Activated CD8-positive, alpha-beta T cell treated with anti-CD3 and anti-CD28 coated beads, Interleukin-2, amount 10 ng/mL, durations not matched to agents 7 days and 5 days (primary cell): ENCODE results near the gene TRIM72. TPM values are rescaled to one million over a fixed set of nuclear protein-coding genes. Genes with fewer than 3 reads are reported as not detected.

Experiments
- ATAC-seq: fragments of 150-1000 bp; cut with Tn5 transposase; one replicate; pipeline ENCODE4 v1.10.0; 2021; ENCODE audit warnings: moderate library complexity
- CTCF ChIA-PET: fragments of 350-600 bp; sonication (Branson Sonifier 250); formaldehyde crosslinking; loops from one replicate; lab custom pipeline; 2021; ENCODE audit warnings: antibody characterized with exemption; lab: Charles Lee
- POLR2A ChIA-PET: fragments of 350-600 bp; sonication (Branson Sonifier 250); formaldehyde crosslinking; loops from one replicate; lab custom pipeline; 2021; ENCODE audit warnings: antibody characterized with exemption; lab: Charles Lee
- DNase-seq: peaks from one replicate; pipeline ENCODE4 v3.0.0-alpha.2; 2020
- H3K27ac Mint-ChIP-seq: one replicate; pipeline ENCODE4 v1.8.0; 2021; ENCODE audit warnings: mild to moderate bottlenecking, mixed read lengths
- H3K27me3 Mint-ChIP-seq: one replicate; pipeline ENCODE4 v1.8.0; 2021; ENCODE audit warnings: low read depth, mixed read lengths
- H3K36me3 Mint-ChIP-seq: one replicate; pipeline ENCODE4 v1.8.0; 2021; ENCODE audit warnings: low read depth, mixed read lengths
- H3K4me1 Mint-ChIP-seq: one replicate; pipeline ENCODE4 v1.8.0; 2021; ENCODE audit warnings: low read depth, mixed read lengths
- H3K4me3 Mint-ChIP-seq: one replicate; pipeline ENCODE4 v1.8.0; 2021; ENCODE audit warnings: mild to moderate bottlenecking, mixed read lengths
- H3K9me3 Mint-ChIP-seq: one replicate; pipeline ENCODE4 v1.8.0; 2022; ENCODE audit warnings: mixed read lengths; ENCODE audit not compliant: insufficient read depth
- total RNA-seq, 2 experiments: library from RNA; stranded (reverse); gene quantifications; one replicate each; pipeline ENCODE4 v1.2.3, GENCODE V29; 2021

The TRIM72 gene
- total RNA-seq, 2 experiments from 2014 or later, result not detected

- H3K27ac Mint-ChIP-seq, result no peak overlapping the region
- no peaks in the 10 kb centered on the region for H3K9me3 Mint-ChIP-seq
- ChIA-PET CTCF (interaction anchor here (0.7 to 1.4 kb wide), 4 partner anchors 12 to 245 kb away, joined by 4 read pairs; partner anchors contain the start of genes HSD3B7 and PYCARD), POLR2A (interaction anchor here (0.9 to 4.7 kb wide), 4 partner anchors 14 to 36 kb away, joined by 3 to 23 read pairs (median 5); partner anchors contain the start of genes FUS and PYCARD)
- peak; percentile 50 for ATAC-seq
- DNase-seq, result no peak
- peak overlapping the region; percentile 53 for H3K4me3 Mint-ChIP-seq
- H3K36me3 Mint-ChIP-seq, result no peaks in the 10 kb centered on the region
- H3K27me3 Mint-ChIP-seq, result peaks cover 52% of the 10 kb centered on the region
- H3K4me1 Mint-ChIP-seq, result peaks cover 27% of the 10 kb centered on the region
These were observed 1.6 kb downstream of the TRIM72 start for GRCh38 chr16:31215287-31216162.

- Mint-ChIP-seq H3K27ac (no peak within 1 kb of the TSS), H3K9me3 (no peaks in the 10 kb centered on the region), H3K4me3 (peak within 1 kb of the TSS; percentile 53), H3K36me3 (no peaks in the 10 kb centered on the region), H3K4me1 (peaks cover 24% of the 10 kb centered on the region), H3K27me3 (peaks cover 61% of the 10 kb centered on the region)
- DNase-seq (no peak), ATAC-seq (peak; percentile 38)
- ChIA-PET POLR2A (interaction anchor here (2.0 kb wide), 1 partner anchor 37 kb away, joined by 6 read pairs; the partner anchor contains the start of gene FUS), CTCF (interaction anchor here (0.8 to 1.4 kb wide), 7 partner anchors 14 to 244 kb away, joined by 3 to 5 read pairs (median 4); partner anchors contain the start of genes HSD3B7, PYCARD and ZNF843)
These were observed 2.7 kb downstream of the TRIM72 start, which contains the start of gene PYDC1 for GRCh38 chr16:31216422-31217135. Gene PYDC1 (minus strand): TSS chr16:31217135. CDS start chr16:31217028, 107 bp downstream.

- CTCF ChIA-PET, result interaction anchor here (0.8 to 1.2 kb wide), 5 partner anchors 14 to 232 kb away, joined by 3 to 5 read pairs (median 4); partner anchors contain the start of genes HSD3B7, PYCARD and ZNF843
- Mint-ChIP-seq H3K27ac (no peak overlapping the region), H3K27me3 (peaks cover 60% of the 10 kb centered on the region), H3K9me3 (no peaks in the 10 kb centered on the region), H3K4me1 (peaks cover 19% of the 10 kb centered on the region), H3K36me3 (no peaks in the 10 kb centered on the region), H3K4me3 (no peak overlapping the region)
- ATAC-seq, result no peak
- DNase-seq, result no peak
- POLR2A ChIA-PET, result no interaction called here
These were observed 3.2 kb downstream of the TRIM72 start for GRCh38 chr16:31217136-31217530.

- no peak for ATAC-seq
- H3K36me3 Mint-ChIP-seq, result no peaks in the 10 kb centered on the region
- no peak overlapping the region for H3K4me3 Mint-ChIP-seq
- no peak for DNase-seq
- H3K4me1 Mint-ChIP-seq, result peaks cover 19% of the 10 kb centered on the region
- H3K27ac Mint-ChIP-seq, result no peak overlapping the region
- H3K27me3 Mint-ChIP-seq, result peaks cover 47% of the 10 kb centered on the region
- no peaks in the 10 kb centered on the region for H3K9me3 Mint-ChIP-seq
- ChIA-PET POLR2A (no interaction called here), CTCF (interaction anchor here (1.3 kb wide), 2 partner anchors 114 to 163 kb away, joined by 3 read pairs; no protein-coding TSS in a partner anchor)
These were observed 5.3 kb downstream of the TRIM72 start for GRCh38 chr16:31219154-31219741.

- Mint-ChIP-seq H3K36me3 (no peaks in the 10 kb centered on the region), H3K27me3 (peaks cover 32% of the 10 kb centered on the region), H3K4me1 (peaks cover 5% of the 10 kb centered on the region), H3K27ac (no peak overlapping the region), H3K4me3 (no peak overlapping the region), H3K9me3 (no peaks in the 10 kb centered on the region)
- DNase-seq (no peak), ATAC-seq (no peak)
- POLR2A ChIA-PET, result interaction anchor here (0.6 kb wide), 1 partner anchor 213 kb away, joined by 3 read pairs; no protein-coding TSS in a partner anchor
- CTCF ChIA-PET, result no interaction called here
These were observed 7.6 kb downstream of the TRIM72 start for GRCh38 chr16:31221357-31222160.

- Mint-ChIP-seq H3K4me3 (no peak overlapping the region), H3K27me3 (peaks cover 24% of the 10 kb centered on the region), H3K9me3 (no peaks in the 10 kb centered on the region), H3K36me3 (no peaks in the 10 kb centered on the region), H3K4me1 (no peaks in the 10 kb centered on the region), H3K27ac (no peak overlapping the region)
- ChIA-PET POLR2A (no interaction called here), CTCF (no interaction called here)
- ATAC-seq, result no peak
- no peak for DNase-seq
These were observed 9.1 kb downstream of the TRIM72 start for GRCh38 chr16:31223044-31223443.

GRCh38 chr16:31224092-31224955, 10.4 kb downstream of the TRIM72 start:
- H3K4me1 Mint-ChIP-seq, result no peaks in the 10 kb centered on the region
- no peaks in the 10 kb centered on the region for H3K9me3 Mint-ChIP-seq
- no peak for ATAC-seq
- no peaks in the 10 kb centered on the region for H3K36me3 Mint-ChIP-seq
- DNase-seq, result no peak
- H3K27me3 Mint-ChIP-seq, result peaks cover 16% of the 10 kb centered on the region
- POLR2A ChIA-PET, result interaction anchor here (0.6 kb wide), 1 partner anchor 47 kb away, joined by 3 read pairs; no protein-coding TSS in a partner anchor
- no peak overlapping the region for H3K4me3 Mint-ChIP-seq
- no peak overlapping the region for H3K27ac Mint-ChIP-seq
- CTCF ChIA-PET, result no interaction called here

GRCh38 chr16:31225193-31225592, 11.3 kb downstream of the TRIM72 start:
- ChIA-PET POLR2A (no interaction called here), CTCF (no interaction called here)
- DNase-seq, result no peak
- no peaks in the 10 kb centered on the region for H3K9me3 Mint-ChIP-seq
- H3K27me3 Mint-ChIP-seq, result peaks cover 16% of the 10 kb centered on the region
- H3K4me3 Mint-ChIP-seq, result no peak overlapping the region
- H3K4me1 Mint-ChIP-seq, result no peaks in the 10 kb centered on the region
- no peak for ATAC-seq
- no peak overlapping the region for H3K27ac Mint-ChIP-seq
- no peaks in the 10 kb centered on the region for H3K36me3 Mint-ChIP-seq

- POLR2A ChIA-PET, result no interaction called here
- no peak for ATAC-seq
These were observed 14.3 kb downstream of the TRIM72 start for GRCh38 chr16:31228206-31228605.

GRCh38 chr16:31229501-31229900, 15.6 kb downstream of the TRIM72 start:
- POLR2A ChIA-PET, result no interaction called here
- no peaks in the 10 kb centered on the region for H3K36me3 Mint-ChIP-seq

More at GRCh38 chr16:31228206-31228605, 14.3 kb downstream of the TRIM72 start:
- no peaks in the 10 kb centered on the region for H3K9me3 Mint-ChIP-seq
- no peak overlapping the region for H3K27ac Mint-ChIP-seq
- no peaks in the 10 kb centered on the region for H3K4me1 Mint-ChIP-seq
- H3K36me3 Mint-ChIP-seq, result no peaks in the 10 kb centered on the region
- CTCF ChIA-PET, result interaction anchor here (1.1 kb wide), 1 partner anchor 26 kb away, joined by 3 read pairs; the partner anchor contains the start of gene PYCARD
- H3K4me3 Mint-ChIP-seq, result no peak overlapping the region
- no peak for DNase-seq
- H3K27me3 Mint-ChIP-seq, result peaks cover 2% of the 10 kb centered on the region

More at GRCh38 chr16:31229501-31229900, 15.6 kb downstream of the TRIM72 start:
- CTCF ChIA-PET, result no interaction called here
- Mint-ChIP-seq H3K9me3 (no peaks in the 10 kb centered on the region), H3K4me3 (no peak overlapping the region), H3K27me3 (peaks cover 7% of the 10 kb centered on the region), H3K4me1 (no peaks in the 10 kb centered on the region), H3K27ac (no peak overlapping the region)
- DNase-seq (no peak), ATAC-seq (no peak)
